Measurements from ENCODE around the gene ANGPT4.

Gene ANGPT4

GRCh38 chr20:911882-912600, 4.1 kb downstream of the ANGPT4 start:
- TF ChIP-seq CTCF (conservative IDR thresholded peaks at IDR 0.05; ENCODE audit: low read depth) = no peak
- ChIA-PET CTCF (interaction anchor here (0.7 to 1.4 kb wide), 3 partner anchors 9 to 949 kb away, joined by 3 to 7 read pairs (median 3); no protein-coding TSS in a partner anchor), POLR2A (ENCODE audit: low non-redundant PET) (no interaction called here)
- no peak overlapping the region for H3K27ac ChIP-seq
- DNase-seq (ENCODE audit: low spot score) = no peak

GRCh38 chr20:910870-911770, 5.0 kb downstream of the ANGPT4 start:
- H3K27ac ChIP-seq = no peak overlapping the region
- DNase-seq (ENCODE audit: low spot score) = no peak
- ChIA-PET CTCF (interaction anchor here (0.7 to 1.4 kb wide), 2 partner anchors 93 to 950 kb away, joined by 3 to 7 read pairs; no protein-coding TSS in a partner anchor), POLR2A (ENCODE audit: low non-redundant PET) (no interaction called here)
- TF ChIP-seq CTCF (conservative IDR thresholded peaks at IDR 0.05; ENCODE audit: low read depth) = no peak

GRCh38 chr20:910132-910869, 5.8 kb downstream of the ANGPT4 start:
- TF ChIP-seq CTCF (conservative IDR thresholded peaks at IDR 0.05; ENCODE audit: low read depth) = no peak
- ChIA-PET CTCF (no interaction called here), POLR2A (ENCODE audit: low non-redundant PET) (no interaction called here)
- no peak for DNase-seq (ENCODE audit: low spot score)
- no peak overlapping the region for H3K27ac ChIP-seq

- TF ChIP-seq CTCF (conservative IDR thresholded peaks at IDR 0.05; ENCODE audit: low read depth) = no peak
- CTCF ChIA-PET = no interaction called here
- DNase-seq (ENCODE audit: low spot score) = no peak
- POLR2A ChIA-PET (ENCODE audit: low non-redundant PET) = no interaction called here
- no peak overlapping the region for H3K27ac ChIP-seq
These were observed 6.5 kb downstream of the ANGPT4 start for GRCh38 chr20:909641-910040.

- ChIA-PET CTCF (interaction anchor here (0.9 kb wide), 1 partner anchor 19 kb away, joined by 6 read pairs; no protein-coding TSS in a partner anchor), POLR2A (ENCODE audit: low non-redundant PET) (no interaction called here)
- TF ChIP-seq CTCF (conservative IDR thresholded peaks at IDR 0.05; ENCODE audit: low read depth) = no peak
- no peak overlapping the region for H3K27ac ChIP-seq
- no peak for DNase-seq (ENCODE audit: low spot score)
These were observed 9.3 kb downstream of the ANGPT4 start for GRCh38 chr20:906703-907270.

Measured in RWPE1 (cell line).